Measurements from ENCODE around the gene CGN.
"Not testable (repeated sequence)": the region's sequence is repeated elsewhere in the genome, so short reads cannot be mapped to it uniquely, and the experiment has no call there.

Gene CGN

GRCh38 chr1:151519667-151520066, 8.5 kb downstream of the CGN start:
- no peak for DNase-seq (ENCODE audit: low read depth)
- H3K4me3 ChIP-seq (ENCODE audit: low read depth, low read length), result no peak overlapping the region
- no peak for TF ChIP-seq CTCF (conservative IDR thresholded peaks at IDR 0.05; ENCODE audit: low read depth, low read length)

GRCh38 chr1:151520359-151520758, 9.2 kb downstream of the CGN start:
- H3K4me3 ChIP-seq (ENCODE audit: low read depth, low read length), result no peak overlapping the region
- no peak for DNase-seq (ENCODE audit: low read depth)
- TF ChIP-seq CTCF (conservative IDR thresholded peaks at IDR 0.05; ENCODE audit: low read depth, low read length), result peak; percentile 26

GRCh38 chr1:151522427-151522826, 11.2 kb downstream of the CGN start:
- not testable (repeated sequence) for DNase-seq (ENCODE audit: low read depth)

GRCh38 chr1:151523326-151523725, 12.1 kb downstream of the CGN start:
- TF ChIP-seq CTCF (conservative IDR thresholded peaks at IDR 0.05; ENCODE audit: low read depth, low read length), result no peak
- H3K4me3 ChIP-seq (ENCODE audit: low read depth, low read length), result no peak overlapping the region
- DNase-seq (ENCODE audit: low read depth), result no peak

More at GRCh38 chr1:151522427-151522826, 11.2 kb downstream of the CGN start:
- not testable (repeated sequence) for H3K4me3 ChIP-seq (ENCODE audit: low read depth, low read length)

GRCh38 chr1:151524736-151525135, 13.5 kb downstream of the CGN start:
- no peak for DNase-seq (ENCODE audit: low read depth)
- TF ChIP-seq CTCF (conservative IDR thresholded peaks at IDR 0.05; ENCODE audit: low read depth, low read length), result no peak
- H3K4me3 ChIP-seq (ENCODE audit: low read depth, low read length), result no peak overlapping the region

- TF ChIP-seq CTCF (conservative IDR thresholded peaks at IDR 0.05; ENCODE audit: low read depth, low read length), result no peak
- DNase-seq (ENCODE audit: low read depth), result no peak
- H3K4me3 ChIP-seq (ENCODE audit: low read depth, low read length), result no peak overlapping the region
Measured at GRCh38 chr1:151526735-151527525, 15.7 kb downstream of the CGN start.

GRCh38 chr1:151529211-151529702, 18.1 kb downstream of the CGN start:
- DNase-seq (ENCODE audit: low read depth), result no peak
- no peak for TF ChIP-seq CTCF (conservative IDR thresholded peaks at IDR 0.05; ENCODE audit: low read depth, low read length)
- H3K4me3 ChIP-seq (ENCODE audit: low read depth, low read length), result no peak overlapping the region

All from choroid plexus epithelial cell (primary cell).